ENCODE results near the gene EDIL3.
A peak's percentile ranks its signal among the peaks of the same experiment; 100 is the strongest.

The EDIL3 gene

DNA sequence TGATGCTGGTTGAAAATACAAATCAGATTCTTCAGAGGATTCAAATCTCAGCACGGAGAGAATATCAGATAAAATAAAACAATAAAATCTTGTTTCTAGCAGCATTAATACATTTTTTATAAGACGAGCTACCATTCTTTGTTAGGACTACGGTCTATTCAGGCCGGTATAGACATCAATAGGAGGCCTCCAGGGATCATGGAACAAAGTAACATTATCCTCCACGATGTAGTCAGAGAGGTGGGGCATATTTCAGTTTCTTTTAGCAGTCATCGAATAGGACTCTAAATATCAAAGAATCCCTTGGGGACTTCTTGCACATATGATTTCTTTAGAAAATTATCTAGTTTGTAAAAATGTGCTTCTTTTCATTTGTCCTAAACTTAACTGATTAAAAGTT is 438.2 kb downstream of the EDIL3 start:
- DNase-seq, result no peak

- DNase-seq, result no peak
Measured at GRCh38 chr5:83942155-83942554, 442.5 kb downstream of the EDIL3 start.

DNA sequence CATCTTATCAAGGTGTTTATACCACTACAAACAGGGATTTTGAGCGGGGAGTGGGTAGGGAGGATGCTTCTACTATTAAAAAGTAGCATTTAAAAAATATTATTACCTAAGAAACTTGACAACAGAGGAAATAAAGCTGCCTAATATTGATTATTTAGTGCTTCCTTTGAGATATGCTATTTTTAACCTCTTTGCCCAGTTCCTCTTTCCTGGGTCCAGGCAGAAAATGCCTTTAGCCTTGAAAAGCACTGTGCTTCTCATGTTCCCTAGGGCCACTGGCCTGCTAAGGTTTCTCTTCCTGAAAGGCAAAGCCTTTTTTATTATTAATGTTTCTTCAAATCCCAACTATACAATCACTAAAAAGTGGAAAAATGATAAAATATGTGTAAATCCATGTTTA is 446.8 kb downstream of the EDIL3 start:
- DNase-seq, result no peak

DNA sequence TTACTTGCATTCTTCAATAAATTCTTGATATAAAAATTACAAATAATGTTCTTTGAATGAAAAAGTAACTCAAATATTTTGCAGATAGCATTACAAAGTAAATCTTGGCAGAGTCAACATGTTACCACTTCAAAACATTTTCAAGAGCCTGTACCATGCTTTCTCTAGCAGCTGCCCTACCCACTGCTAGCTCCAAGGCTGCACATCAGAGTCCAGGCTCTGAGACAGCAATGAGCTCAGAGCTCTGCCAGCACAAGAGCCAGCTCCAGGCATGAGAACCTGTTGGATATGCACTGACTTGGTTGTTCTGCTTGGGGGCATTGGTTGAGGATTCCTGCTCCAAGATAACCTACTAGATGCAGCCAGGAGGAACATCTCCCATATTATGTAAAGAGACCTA is 452.7 kb downstream of the EDIL3 start:
- no peak for DNase-seq

- DNase-seq, result peak in 1 of 2 donors; percentile 1
Measured at GRCh38 chr5:83927140-83927733, 457.4 kb downstream of the EDIL3 start.

DNA sequence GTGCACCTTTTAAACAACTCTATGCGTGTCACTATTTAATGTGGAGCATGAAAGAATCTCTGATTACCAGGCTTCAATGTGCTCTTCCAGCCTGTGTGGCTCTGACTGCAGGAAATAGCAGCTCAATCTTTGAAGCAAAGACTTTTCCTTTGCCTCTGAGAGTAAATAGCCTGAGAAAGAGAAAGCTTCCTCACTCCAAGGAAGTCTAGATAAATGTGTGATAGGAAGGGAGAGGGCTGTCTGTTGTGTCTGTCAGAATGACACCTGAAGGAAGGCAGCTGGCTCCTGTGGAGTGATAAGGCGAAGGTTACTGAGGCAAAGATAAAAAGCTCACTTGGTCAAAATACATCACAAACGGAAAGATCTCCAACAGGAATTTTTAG is 458.7 kb downstream of the EDIL3 start:
- no peak for DNase-seq

DNA sequence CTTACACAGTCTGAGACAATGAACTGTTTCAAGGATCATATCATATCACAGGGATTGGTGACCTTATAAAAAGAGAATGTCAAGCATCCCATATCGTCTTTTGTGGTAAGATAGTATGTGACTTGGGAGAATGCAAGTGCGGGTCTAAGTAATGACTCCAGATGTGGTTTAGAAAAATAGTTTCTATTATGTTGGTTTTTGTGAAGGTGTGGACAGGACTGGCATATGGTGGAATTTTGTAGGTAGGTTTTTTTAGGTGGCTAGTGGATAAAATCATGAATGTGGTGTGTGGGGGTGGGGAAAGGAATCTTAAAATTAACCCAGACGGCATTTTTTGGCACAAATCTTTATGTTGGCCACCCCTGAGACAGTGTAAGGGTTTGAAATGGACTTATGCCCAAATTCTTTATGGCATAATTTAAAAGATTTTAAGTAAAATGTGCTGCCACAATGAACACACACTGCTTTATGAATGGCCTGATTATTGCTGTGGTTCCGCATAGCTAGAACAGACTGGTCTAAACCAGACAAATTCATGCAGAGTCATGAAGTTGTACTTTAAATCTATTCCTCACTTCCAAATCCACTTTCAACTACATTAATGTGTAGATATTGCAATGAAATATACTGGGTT is 459.2 kb downstream of the EDIL3 start:
- no peak for DNase-seq

DNA sequence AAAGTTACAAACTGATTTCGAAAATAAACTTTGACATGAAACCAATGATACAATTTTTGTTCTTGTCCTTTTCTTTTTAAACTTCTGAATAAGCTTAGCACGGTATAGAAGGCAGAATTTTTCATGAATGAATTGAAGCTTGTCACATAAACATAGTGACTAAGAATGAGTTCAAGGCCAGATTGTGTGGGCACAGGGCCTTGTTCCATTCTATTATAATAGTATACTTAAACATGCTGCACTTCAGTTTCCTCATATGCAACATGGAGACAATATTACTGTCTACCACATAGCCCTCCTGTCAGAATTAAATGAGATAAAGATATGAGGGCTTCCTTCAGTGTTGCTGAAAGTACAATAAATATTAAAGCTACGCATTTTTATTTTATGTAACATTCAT is 459.8 kb downstream of the EDIL3 start:
- no peak for DNase-seq

DNA sequence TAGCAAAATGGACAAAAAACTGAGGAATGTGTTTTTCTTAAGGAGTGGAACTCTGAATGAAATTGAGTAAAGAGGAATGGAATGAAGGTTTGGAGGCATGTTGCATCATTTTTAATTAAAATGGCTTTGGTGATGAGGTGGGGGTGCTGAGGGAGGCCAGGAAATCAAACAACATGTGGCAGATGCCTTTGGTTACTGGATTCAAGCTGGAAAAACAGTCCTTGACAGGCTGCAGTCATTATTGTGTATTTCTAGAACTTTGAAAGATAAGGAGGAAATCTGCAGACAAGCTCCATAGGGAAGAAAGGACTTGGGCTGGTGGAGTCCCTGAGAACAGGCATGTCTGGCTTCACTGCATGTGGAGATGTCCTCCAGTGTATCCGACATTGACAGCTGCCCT is 460.5 kb downstream of the EDIL3 start:
- no peak for DNase-seq

DNA sequence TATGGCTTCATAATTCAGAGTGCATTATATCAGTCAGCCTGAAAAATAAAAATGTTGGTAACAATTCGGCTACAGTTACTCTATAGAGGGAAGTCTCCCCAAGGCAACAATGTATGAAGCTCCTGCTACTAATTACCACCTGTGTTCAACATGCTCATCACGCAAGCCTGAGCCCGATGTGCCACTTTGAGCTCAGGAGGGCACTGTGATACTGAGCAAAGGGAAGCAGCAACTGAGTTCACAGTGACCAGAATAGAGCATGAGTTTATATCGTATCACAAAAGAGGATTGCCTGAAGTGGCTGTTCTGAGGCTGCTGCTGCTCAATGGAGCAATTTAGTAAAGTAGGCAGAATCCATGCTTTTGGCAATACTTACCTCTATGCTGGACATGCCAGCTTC is 462.0 kb downstream of the EDIL3 start:
- DNase-seq, result no peak

GRCh38 chr5:83921666-83922193 is 462.9 kb downstream of the EDIL3 start:
- no peak for DNase-seq

GRCh38 chr5:83919071-83920041 is 465.3 kb downstream of the EDIL3 start:
- DNase-seq, result no peak

- no peak for DNase-seq
Measured at GRCh38 chr5:83917261-83917908, 467.3 kb downstream of the EDIL3 start.

DNA sequence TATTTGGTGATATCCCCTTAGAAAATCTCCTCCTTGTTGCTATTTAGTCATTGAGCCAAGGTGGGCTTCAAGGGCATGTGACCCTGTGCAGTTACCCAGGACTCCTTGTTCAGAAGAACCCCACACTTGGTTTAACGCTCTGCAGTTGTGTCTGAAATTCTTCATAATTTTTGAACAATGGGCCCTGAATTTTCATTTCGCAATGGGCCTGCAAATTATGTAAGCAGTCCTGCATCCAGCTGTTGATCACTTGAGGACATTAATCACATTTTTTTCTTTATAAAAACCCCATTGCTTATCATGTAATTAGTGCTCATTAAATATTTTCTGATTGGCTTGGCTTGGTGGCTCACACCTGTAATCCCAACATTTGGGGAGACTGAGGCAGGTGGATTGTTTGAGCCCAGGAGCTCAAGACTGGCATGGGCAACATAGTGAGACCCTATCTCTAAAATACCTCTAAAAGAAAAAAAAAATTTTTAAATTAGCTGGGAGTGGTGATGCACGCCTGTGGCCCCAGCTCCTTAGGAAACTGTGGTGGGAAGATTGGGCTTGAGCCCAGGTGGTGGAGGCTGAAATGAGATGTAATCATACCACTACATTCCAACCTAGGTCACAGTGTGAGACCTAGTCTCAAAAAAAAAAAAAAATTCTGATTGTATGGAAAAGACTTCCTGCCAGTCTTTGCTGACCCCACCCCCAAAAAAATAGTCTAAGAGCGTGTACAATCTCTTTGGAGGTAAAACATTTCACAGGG is 469.8 kb downstream of the EDIL3 start:
- no peak for DNase-seq

DNA sequence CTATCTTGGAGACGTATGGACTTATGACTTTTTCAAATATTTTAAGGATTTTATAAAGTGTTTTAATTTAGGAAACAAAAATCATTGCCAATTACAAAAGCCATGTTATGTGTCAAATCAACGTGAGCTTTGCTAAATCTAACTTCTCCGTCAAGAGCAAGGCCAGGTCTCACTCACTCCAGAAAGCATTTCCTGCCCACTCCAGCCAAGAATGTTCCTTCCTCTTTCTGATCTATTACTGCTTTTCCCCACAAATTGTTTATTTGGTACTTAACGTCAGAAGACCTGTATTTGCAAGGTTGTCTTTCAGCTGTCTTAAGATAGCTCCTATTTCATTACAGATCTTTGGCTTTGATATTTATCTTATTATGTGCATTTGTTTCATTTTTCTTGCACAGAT is 470.5 kb downstream of the EDIL3 start:
- no peak for DNase-seq

- DNase-seq, result no peak
Measured at GRCh38 chr5:83913593-83913992, 471.1 kb downstream of the EDIL3 start.

DNA sequence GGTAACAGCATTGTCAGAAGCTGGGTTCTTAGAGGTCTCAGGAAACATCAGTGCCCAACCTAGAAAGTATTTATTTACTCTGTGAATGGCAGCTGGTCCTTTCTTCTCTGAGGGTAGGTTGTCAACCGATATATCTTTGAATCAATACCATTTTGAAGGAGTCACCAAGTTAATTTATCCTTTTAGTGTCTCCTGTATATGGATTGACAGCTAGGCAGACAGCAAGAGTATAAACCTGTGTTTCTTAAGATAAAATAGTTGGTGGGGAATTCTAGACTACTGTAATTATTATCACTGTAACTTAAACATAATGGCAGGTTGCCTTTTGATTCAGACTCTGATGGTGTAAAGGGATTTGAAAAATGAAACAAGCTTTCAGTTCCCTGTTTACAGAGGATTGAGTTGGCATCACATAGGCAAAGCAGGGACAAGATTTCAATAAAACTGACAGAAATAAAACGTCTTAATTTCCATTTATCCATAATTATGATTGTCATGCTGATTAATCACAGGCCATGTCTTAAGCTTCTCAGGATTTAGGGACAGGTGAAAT is 473.2 kb downstream of the EDIL3 start:
- DNase-seq, result no peak

- DNase-seq, result no peak
Measured at GRCh38 chr5:83900306-83900705, 484.4 kb downstream of the EDIL3 start.

GRCh38 chr5:83899326-83899970 is 485.2 kb downstream of the EDIL3 start:
- no peak for DNase-seq

GRCh38 chr5:83895860-83896259 is 488.8 kb downstream of the EDIL3 start:
- no peak for DNase-seq

DNA sequence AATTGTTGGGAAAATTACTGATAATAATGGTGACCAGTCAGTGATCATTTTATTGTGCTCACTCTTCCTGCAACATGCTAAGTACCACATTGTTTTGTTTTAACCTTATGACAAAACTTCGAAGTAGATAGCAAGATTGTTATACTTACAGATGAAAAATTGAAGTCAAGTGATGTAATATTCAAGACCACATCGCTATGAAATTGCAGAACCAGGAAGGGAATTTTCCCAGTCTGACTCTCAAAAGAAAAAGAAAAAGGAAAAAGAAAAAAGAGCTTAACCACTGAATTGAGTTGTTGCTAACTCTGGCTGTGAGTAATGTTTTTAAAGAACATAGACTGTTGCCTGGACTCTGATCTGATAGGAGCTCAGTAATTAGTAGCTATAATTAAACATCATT is 493.4 kb downstream of the EDIL3 start:
- no peak for DNase-seq
